Mesenchymal stem cell (in vitro differentiated cells and primary cell): ENCODE measurements around the gene FBXL17.

ENCODE experiments used
- DNase-seq: peaks from one replicate; pipeline ENCODE4 v3.0.0-alpha.2; 2013
- H2AFZ ChIP-seq: one replicate; pipeline ENCODE4 v1.6.1; 2013; ENCODE audit warnings: low read depth, mild to moderate bottlenecking, control low read depth, inconsistent platforms, low read length, moderate library complexity
- H2AK5ac ChIP-seq: 2 replicates; pipeline ENCODE4 v1.6.1; 2013; ENCODE audit warnings: low read length, moderate library complexity, mild to moderate bottlenecking, inconsistent platforms; ENCODE audit not compliant: severe bottlenecking
- H2BK120ac ChIP-seq: one replicate; pipeline ENCODE4 v1.6.1; 2013; ENCODE audit warnings: low read depth, mild to moderate bottlenecking, inconsistent platforms, low read length, moderate library complexity
- H2BK12ac ChIP-seq, 2 experiments: one replicate each; pipeline ENCODE4 v1.6.1; 2013; ENCODE audit warnings: inconsistent platforms in 2 of 2, low read length in 2 of 2, mild to moderate bottlenecking in 2 of 2, moderate library complexity in 2 of 2, control low read depth in 1 of 2
- H2BK15ac ChIP-seq: one replicate; pipeline ENCODE4 v1.6.1; 2013; ENCODE audit warnings: mild to moderate bottlenecking, low read depth, inconsistent platforms; ENCODE audit not compliant: poor library complexity, severe bottlenecking
- H2BK5ac ChIP-seq: 2 replicates; pipeline ENCODE4 v1.6.1; 2013; ENCODE audit warnings: low read depth, mild to moderate bottlenecking, low read length, control low read depth, inconsistent platforms; ENCODE audit not compliant: poor library complexity, severe bottlenecking
- H3K14ac ChIP-seq, 2 experiments: one replicate each; pipeline ENCODE4 v1.6.1; 2013; ENCODE audit warnings: inconsistent platforms in 2 of 2, low read length in 2 of 2, control low read depth in 1 of 2, mild to moderate bottlenecking in 1 of 2, moderate library complexity in 1 of 2
- H3K18ac ChIP-seq, 2 experiments: one replicate each; pipeline ENCODE4 v1.6.1; 2013; ENCODE audit warnings: inconsistent platforms in 2 of 2, low read length in 2 of 2, control low read depth in 1 of 2, low read depth in 1 of 2, mild to moderate bottlenecking in 1 of 2
- H3K23ac ChIP-seq, 2 experiments: one replicate each; pipeline ENCODE4 v1.6.1; 2013; ENCODE audit warnings: inconsistent platforms in 2 of 2, low read length in 2 of 2, mild to moderate bottlenecking in 2 of 2, moderate library complexity in 2 of 2, control low read depth in 1 of 2
- H3K27ac ChIP-seq: 2 replicates; pipeline ENCODE4 v1.5.1; 2013; ENCODE audit warnings: mild to moderate bottlenecking, moderate library complexity, low read length, control low read depth, inconsistent platforms; ENCODE audit not compliant: poor library complexity, severe bottlenecking
- H3K27me3 ChIP-seq, 2 experiments: 2 replicates each; pipeline versions ENCODE4 v1.6.1 to v1.7.0; 2013; ENCODE audit warnings: low read length in 2 of 2, mild to moderate bottlenecking in 2 of 2, moderate library complexity in 2 of 2, control low read depth in 1 of 2, inconsistent platforms in 1 of 2; ENCODE audit not compliant: control insufficient read depth in 1 of 2, insufficient read depth in 1 of 2
- H3K36me3 ChIP-seq, 2 experiments: 2 replicates each; pipeline versions ENCODE4 v1.6.1 to v1.7.0; 2013; ENCODE audit warnings: low read length in 2 of 2, control low read depth in 1 of 2, inconsistent platforms in 1 of 2, low read depth in 1 of 2, mild to moderate bottlenecking in 1 of 2; ENCODE audit not compliant: insufficient read depth in 2 of 2, control insufficient read depth in 1 of 2
- H3K4ac ChIP-seq, 2 experiments: one replicate each; pipeline ENCODE4 v1.6.1; 2013; ENCODE audit warnings: inconsistent platforms in 2 of 2, low read length in 2 of 2, mild to moderate bottlenecking in 2 of 2, moderate library complexity in 2 of 2, control low read depth in 1 of 2, low read depth in 1 of 2
- H3K4me1 ChIP-seq: 2 replicates; pipeline ENCODE4 v1.6.1; 2013; ENCODE audit warnings: low read depth, low read length, control low read depth; ENCODE audit not compliant: control insufficient read depth, insufficient read depth
- H3K4me2 ChIP-seq: 2 replicates; pipeline ENCODE4 v1.6.1; 2013; ENCODE audit warnings: low read length, mild to moderate bottlenecking, inconsistent platforms; ENCODE audit not compliant: poor library complexity, severe bottlenecking
- H3K4me3 ChIP-seq, 2 experiments: 2 replicates each; pipeline versions ENCODE4 v1.5.1 to v1.7.0; 2013; ENCODE audit warnings: low read length in 2 of 2, mild to moderate bottlenecking in 2 of 2, control low read depth in 1 of 2, low read depth in 1 of 2; ENCODE audit not compliant: insufficient read depth in 1 of 2
- H3K79me1 ChIP-seq: replicated peaks from 2 replicates; pipeline ENCODE4 v1.6.1; 2013; ENCODE audit warnings: mild to moderate bottlenecking, control low read depth, low read length, inconsistent platforms; ENCODE audit not compliant: poor library complexity, severe bottlenecking
- H3K9ac ChIP-seq: 2 replicates; pipeline ENCODE4 v1.7.0; 2013; ENCODE audit warnings: mild to moderate bottlenecking, low read length, moderate library complexity
- H3K9me3 ChIP-seq: 2 replicates; pipeline ENCODE4 v1.7.0; 2013; ENCODE audit warnings: mild to moderate bottlenecking, low read length; ENCODE audit not compliant: control insufficient read depth
- H4K8ac ChIP-seq: one replicate; pipeline ENCODE4 v1.6.1; 2013; ENCODE audit warnings: inconsistent platforms, mild to moderate bottlenecking, low read length, moderate library complexity
- H4K91ac ChIP-seq: one replicate; pipeline ENCODE4 v1.6.1; 2013; ENCODE audit warnings: mild to moderate bottlenecking, low read length, inconsistent platforms
- WGBS: methylation state at CpG from one replicate; pipeline ENCODE4 v1.1.7; 2013; ENCODE audit warnings: mixed read lengths; 5-methylcytosine and 5-hydroxymethylcytosine counted together

The FBXL17 gene

GRCh38 chr5:107937204-107937603 is 444.7 kb downstream of the FBXL17 start:
- Histone ChIP-seq H3K9me3 (no peaks in the 10 kb centered on the region), H3K18ac (no peak overlapping the region), H2BK15ac (no peak overlapping the region), H2BK12ac (no peak overlapping the region), H3K27me3 (no peaks in the 10 kb centered on the region), H3K9ac (no peak overlapping the region), H2AFZ (no peak overlapping the region), H3K27ac (no peak overlapping the region), H2AK5ac (no peak overlapping the region), H3K4ac (no peak overlapping the region), H4K91ac (no peak overlapping the region), H4K8ac (no peak overlapping the region), H2BK120ac (no peak overlapping the region), H3K79me1 (no peaks in the 10 kb centered on the region), H3K4me1 (no peaks in the 10 kb centered on the region), H2BK5ac (no peak overlapping the region), H3K14ac (no peak overlapping the region), H3K36me3 (no peaks in the 10 kb centered on the region), H3K4me2 (no peak overlapping the region), H3K4me3 (no peak overlapping the region), H3K23ac (no peak overlapping the region)
- 68% methylated on average over 4 of the region's 5 CpGs for WGBS
- peak; percentile 51 for DNase-seq

- WGBS = no CpG with 5 or more reads among the region's 1 CpG
- H2BK5ac ChIP-seq = no peak overlapping the region
These were observed 445.4 kb downstream of the FBXL17 start for GRCh38 chr5:107936515-107936914.

GRCh38 chr5:107935645-107936044 is 446.3 kb downstream of the FBXL17 start:
- no peak overlapping the region for H2BK120ac ChIP-seq
- no peak overlapping the region for H3K27ac ChIP-seq
- H3K4ac ChIP-seq = no peak overlapping the region
- H4K8ac ChIP-seq = no peak overlapping the region
- no CpG with 5 or more reads among the region's 1 CpG for WGBS
- no peak overlapping the region for H3K4me3 ChIP-seq
- H2AFZ ChIP-seq = no peak overlapping the region
- H2BK5ac ChIP-seq = no peak overlapping the region
- no peaks in the 10 kb centered on the region for H3K4me1 ChIP-seq
- no peak overlapping the region for H2BK15ac ChIP-seq
- H3K14ac ChIP-seq = no peak overlapping the region
- no peak overlapping the region for H3K4me2 ChIP-seq
- H2BK12ac ChIP-seq = no peak overlapping the region
- H3K23ac ChIP-seq = no peak overlapping the region
- H3K79me1 ChIP-seq = no peaks in the 10 kb centered on the region
- H3K27me3 ChIP-seq = no peaks in the 10 kb centered on the region
- no peak overlapping the region for H3K18ac ChIP-seq
- no peak overlapping the region for H4K91ac ChIP-seq
- no peaks in the 10 kb centered on the region for H3K36me3 ChIP-seq
- no peak overlapping the region for H2AK5ac ChIP-seq
- DNase-seq = no peak
- no peaks in the 10 kb centered on the region for H3K9me3 ChIP-seq
- H3K9ac ChIP-seq = no peak overlapping the region

More at GRCh38 chr5:107936515-107936914, 445.4 kb downstream of the FBXL17 start:
- Histone ChIP-seq H2AFZ (no peak overlapping the region), H3K4me3 (no peak overlapping the region), H3K9me3 (no peaks in the 10 kb centered on the region), H2BK12ac (no peak overlapping the region), H4K91ac (no peak overlapping the region), H3K23ac (no peak overlapping the region), H2BK120ac (no peak overlapping the region), H3K4me2 (no peak overlapping the region), H3K36me3 (no peaks in the 10 kb centered on the region), H3K27ac (no peak overlapping the region), H3K18ac (no peak overlapping the region), H3K9ac (no peak overlapping the region), H3K79me1 (no peaks in the 10 kb centered on the region), H3K14ac (no peak overlapping the region), H2AK5ac (no peak overlapping the region), H3K4ac (no peak overlapping the region), H2BK15ac (no peak overlapping the region), H3K4me1 (no peaks in the 10 kb centered on the region), H3K27me3 (no peaks in the 10 kb centered on the region), H4K8ac (no peak overlapping the region)
- DNase-seq = no peak

- H2BK12ac ChIP-seq = no peak overlapping the region
- WGBS = no CpG with 5 or more reads among the region's 3 CpGs
These were observed 448.6 kb downstream of the FBXL17 start for GRCh38 chr5:107933326-107933725.

More at GRCh38 chr5:107933326-107933725, 448.6 kb downstream of the FBXL17 start:
- Histone ChIP-seq H2BK15ac (no peak overlapping the region), H2BK120ac (no peak overlapping the region), H4K8ac (no peak overlapping the region), H3K4me1 (no peaks in the 10 kb centered on the region), H3K4me3 (no peak overlapping the region), H2BK5ac (no peak overlapping the region), H3K9me3 (no peaks in the 10 kb centered on the region), H3K27me3 (no peaks in the 10 kb centered on the region), H3K23ac (no peak overlapping the region), H3K14ac (no peak overlapping the region), H3K4ac (no peak overlapping the region), H3K9ac (no peak overlapping the region), H2AK5ac (no peak overlapping the region), H3K36me3 (no peaks in the 10 kb centered on the region), H4K91ac (no peak overlapping the region), H3K79me1 (no peaks in the 10 kb centered on the region), H3K18ac (no peak overlapping the region), H3K4me2 (no peak overlapping the region), H2AFZ (no peak overlapping the region), H3K27ac (no peak overlapping the region)
- no peak for DNase-seq
